ENCODE results near the gene SMAD6.
A peak's percentile ranks its signal among the peaks of the same experiment; 100 is the strongest.

Gene SMAD6

GRCh38 chr15:66777596-66778313 lies 75.7 kb downstream of the SMAD6 start:
- peak; percentile 55 for DNase-seq

DNA sequence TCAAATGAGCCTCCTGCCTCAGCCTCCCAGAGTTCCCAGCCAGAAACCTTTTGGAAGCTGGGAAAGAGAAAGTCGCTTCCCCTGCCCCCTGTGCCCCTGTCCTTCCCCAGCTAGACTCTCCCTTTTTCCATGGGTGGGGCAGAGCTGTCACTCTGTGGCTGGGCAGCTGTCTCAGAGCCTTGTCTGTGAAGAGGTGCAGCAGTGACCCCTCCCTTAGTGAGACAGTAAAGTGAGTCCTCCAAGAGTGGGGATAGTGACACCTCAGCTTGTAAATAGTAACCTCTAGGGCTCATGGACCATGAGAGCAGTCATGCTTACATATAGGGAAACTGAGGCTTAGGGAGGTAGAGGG lies 76.3 kb downstream of the SMAD6 start:
- DNase-seq = no peak

DNA sequence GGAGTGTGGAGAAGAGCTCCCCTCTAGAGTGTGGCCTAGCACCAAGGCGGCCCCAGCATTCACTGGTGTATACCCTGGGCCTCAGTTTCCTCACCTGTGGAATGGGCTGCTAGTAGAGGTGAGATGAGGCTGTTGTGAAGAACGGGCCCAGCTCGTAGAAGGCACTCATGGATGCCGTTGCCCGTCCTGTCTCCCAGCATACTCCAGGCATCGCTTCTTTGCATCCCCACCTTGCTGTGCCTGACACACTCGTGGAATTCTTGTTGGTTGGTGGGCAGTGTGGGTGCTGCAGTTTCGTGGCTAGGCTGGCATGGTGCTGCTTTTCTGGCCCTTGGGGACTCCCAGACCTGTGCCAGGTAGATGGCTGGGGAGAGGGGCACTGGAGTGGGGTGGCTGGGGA lies 76.7 kb downstream of the SMAD6 start:
- no peak for DNase-seq

GRCh38 chr15:66779331-66780009 lies 77.4 kb downstream of the SMAD6 start:
- no peak for DNase-seq

DNA sequence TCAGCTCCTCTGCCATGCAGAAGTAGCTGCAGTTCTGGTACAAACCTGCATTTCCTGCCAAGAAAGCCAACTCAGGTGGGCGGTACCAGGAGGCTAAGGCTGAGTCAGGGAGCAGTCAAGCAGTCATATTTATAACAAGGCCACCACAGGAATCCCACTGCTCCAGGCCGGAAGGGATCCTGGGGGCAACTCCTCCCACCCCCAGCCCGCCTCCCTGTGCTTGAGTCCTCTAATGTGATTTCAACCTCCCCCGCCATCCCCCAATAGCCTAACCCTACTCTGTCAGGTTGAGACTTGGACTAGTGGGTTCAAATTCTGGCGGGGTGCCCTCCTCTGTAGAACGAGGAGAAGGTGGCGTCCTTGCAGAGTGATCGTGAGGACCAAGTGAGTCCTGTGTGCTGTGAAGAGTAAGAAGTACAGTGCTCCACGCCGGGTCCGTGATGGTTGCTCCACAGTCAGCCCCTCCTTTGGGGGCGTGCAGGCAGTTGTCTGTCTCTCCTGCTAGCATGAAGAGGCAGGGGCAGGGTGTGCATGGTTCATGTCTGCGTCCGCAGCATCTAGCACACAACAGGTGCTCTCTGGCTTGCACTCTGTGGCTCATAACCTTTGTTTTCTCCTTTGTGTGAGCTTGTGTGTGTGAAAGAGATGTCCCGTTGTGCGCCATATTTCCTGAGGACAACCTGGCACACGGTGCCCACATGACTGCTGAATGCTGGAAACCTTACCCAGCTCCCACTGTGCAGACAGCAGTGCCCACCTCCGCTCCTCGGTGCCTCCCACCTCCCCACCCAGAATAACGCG lies 78.3 kb downstream of the SMAD6 start:
- DNase-seq = peak; percentile 89

DNA sequence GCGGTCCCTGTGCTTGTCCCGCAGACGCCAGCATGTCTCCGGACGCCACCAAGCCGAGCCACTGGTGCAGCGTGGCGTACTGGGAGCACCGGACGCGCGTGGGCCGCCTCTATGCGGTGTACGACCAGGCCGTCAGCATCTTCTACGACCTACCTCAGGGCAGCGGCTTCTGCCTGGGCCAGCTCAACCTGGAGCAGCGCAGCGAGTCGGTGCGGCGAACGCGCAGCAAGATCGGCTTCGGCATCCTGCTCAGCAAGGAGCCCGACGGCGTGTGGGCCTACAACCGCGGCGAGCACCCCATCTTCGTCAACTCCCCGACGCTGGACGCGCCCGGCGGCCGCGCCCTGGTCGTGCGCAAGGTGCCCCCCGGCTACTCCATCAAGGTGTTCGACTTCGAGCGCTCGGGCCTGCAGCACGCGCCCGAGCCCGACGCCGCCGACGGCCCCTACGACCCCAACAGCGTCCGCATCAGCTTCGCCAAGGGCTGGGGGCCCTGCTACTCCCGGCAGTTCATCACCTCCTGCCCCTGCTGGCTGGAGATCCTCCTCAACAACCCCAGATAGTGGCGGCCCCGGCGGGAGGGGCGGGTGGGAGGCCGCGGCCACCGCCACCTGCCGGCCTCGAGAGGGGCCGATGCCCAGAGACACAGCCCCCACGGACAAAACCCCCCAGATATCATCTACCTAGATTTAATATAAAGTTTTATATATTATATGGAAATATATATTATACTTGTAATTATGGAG lies 79.1 kb downstream of the SMAD6 start:
- no peak for DNase-seq

DNA sequence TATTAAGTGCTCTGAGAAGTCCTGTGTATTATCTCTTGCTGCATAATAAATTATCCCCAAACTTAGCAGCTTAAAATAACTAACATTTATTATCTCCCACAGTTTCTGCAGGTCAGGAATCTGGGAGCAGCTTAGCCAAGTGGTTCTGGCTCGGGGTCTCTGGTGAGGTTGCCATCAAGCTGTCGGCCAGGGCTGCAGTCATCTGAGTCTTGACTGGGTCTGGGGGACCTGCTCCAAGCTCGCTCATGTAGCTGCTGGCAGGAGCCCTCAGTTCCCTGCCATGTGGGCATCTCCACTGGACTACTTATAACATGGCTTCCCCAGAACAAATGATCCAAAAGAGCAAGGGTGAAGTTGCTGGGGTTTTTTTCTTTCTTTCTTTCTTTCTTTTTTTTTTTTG lies 80.7 kb downstream of the SMAD6 start:
- DNase-seq = no peak

DNA sequence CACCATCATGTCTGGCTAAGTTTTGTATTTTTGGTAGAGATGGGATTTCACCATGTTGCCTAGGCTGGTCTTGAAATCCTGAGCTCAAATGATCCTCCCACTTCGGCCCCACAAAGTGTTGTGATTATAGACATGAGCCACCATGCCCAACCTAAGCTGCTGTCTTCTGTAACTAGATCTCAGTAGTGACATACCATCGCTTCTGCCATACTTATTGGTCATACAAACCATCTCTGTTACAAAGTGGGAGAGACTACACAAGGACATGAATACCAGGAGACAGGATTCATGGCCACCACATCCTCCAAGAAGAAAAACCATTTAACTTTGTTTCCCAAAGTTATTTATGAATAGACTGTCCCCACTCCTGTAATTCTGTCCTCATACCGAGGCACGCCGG lies 81.3 kb downstream of the SMAD6 start:
- no peak for DNase-seq

GRCh38 chr15:66783725-66784124 lies 81.7 kb downstream of the SMAD6 start:
- no peak for DNase-seq

DNA sequence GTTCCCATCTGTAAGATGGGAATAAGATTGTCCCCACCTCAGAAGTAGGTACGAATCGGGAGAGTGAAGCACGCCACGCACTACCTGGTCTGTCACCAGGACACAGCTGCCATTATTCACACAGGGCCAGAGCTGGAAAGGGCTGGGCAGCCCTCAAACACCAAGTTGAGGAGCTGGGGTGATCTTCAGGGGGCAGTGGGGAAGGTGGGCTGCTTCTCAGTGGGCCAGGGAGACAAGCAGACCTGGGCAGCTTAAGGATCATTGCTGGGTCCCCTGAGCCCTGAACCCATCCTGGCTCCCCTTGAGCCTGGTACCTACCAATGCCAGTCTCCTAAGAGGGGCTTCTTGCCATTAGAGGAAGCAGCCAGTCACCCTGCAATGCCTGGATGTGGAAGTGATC lies 82.1 kb downstream of the SMAD6 start:
- no peak for DNase-seq

GRCh38 chr15:66785637-66786036 lies 83.6 kb downstream of the SMAD6 start:
- DNase-seq = peak; percentile 93

DNA sequence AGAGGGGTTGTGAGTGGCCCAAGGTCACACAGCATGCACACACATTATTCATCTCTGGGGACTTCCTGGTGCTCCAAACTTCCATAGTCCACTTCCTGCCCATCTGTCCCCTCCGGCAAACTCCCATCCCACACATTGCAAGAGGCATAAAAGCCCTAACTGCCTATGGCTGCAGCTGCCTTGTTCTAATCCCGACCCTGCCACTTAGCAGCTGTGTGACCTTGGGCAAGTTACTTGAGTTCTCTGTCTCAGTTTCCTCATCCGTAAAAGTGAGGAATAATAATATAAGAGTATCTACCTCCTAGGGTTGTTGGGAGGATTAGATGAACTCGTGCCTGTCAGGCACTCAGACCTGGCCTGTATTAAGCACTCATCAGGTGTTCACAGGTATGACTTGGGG lies 84.2 kb downstream of the SMAD6 start:
- no peak for DNase-seq

DNA sequence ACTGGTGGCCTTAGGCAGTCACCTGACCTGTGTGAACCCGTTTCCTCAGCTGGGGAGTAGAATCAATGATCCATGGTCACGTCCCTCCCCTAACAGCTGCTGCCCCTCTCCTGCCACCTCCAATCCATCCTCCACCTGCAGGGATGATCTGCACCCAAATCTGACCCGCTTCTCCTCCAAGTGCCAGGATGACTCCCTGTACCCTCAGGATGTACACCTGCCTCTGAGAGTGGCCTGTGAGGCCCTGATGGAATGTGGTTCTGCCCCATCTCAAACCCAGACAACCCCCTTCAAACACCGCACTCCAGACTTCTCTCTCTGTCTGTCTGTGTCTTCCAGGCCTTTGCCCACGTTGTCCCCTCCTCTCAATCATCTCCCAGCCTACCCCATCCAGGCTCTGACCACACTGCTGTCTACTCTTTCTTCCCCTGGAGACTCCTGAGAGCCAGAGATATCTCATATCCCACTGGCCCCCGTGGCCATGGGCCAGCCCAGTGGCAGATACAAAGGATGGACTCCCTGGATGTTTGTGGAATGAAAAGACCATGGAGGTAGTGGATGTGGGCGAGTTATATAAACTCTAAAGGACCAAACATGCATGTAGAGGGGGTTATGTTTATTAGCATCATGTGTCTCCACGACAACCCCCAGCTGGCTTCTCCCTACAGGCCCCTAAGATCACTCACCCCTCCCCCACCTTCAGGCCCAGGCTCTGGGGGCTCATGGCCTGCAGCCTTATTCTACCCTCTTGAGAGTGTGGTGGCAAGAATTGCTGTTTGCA lies 84.9 kb downstream of the SMAD6 start:
- no peak for DNase-seq

DNA sequence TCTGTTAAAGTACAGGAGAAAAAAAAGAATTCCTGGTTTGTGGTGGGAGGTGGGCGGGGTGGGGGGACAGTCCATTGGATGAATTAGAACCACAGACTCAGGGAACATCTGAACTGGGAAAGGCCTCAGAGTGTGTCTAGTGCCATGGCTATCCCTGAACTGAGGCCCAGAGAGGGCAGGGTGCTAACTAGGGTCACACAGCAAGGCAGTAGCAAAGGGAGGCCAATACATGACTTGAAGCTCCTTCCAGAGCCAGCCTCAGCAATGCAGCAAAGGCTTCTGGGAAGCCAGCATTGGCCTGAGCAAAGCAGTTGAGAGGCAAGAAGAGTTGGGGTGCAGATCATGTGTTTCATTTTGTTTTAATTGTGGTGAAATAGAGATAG lies 85.4 kb downstream of the SMAD6 start:
- no peak for DNase-seq

DNA sequence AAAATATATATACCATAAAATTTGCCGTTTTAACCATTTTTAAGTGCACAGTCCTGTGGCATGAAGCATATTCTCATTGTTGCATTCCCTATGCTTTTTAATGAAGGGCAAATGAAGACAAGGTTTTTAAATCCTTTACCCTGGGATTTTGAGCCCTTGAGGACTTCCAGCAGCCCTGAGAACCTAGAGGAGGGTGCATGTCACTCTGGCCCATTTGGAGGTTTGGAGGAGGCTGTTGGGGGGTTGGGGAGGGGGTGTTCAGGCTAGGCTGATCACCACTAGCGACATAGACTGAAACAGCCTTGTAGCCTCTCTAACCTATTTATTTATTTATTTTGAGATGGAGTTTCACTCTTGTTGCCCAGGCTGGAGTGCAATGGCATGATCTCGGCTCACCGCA lies 86.0 kb downstream of the SMAD6 start:
- no peak for DNase-seq

GRCh38 chr15:66789029-66790025 lies 87.3 kb downstream of the SMAD6 start:
- DNase-seq = peak; percentile 75

- DNase-seq = no peak
Measured at GRCh38 chr15:66795851-66796250, 93.8 kb downstream of the SMAD6 start.

- DNase-seq = no peak
Measured at GRCh38 chr15:66796343-66796742, 94.3 kb downstream of the SMAD6 start.

DNA sequence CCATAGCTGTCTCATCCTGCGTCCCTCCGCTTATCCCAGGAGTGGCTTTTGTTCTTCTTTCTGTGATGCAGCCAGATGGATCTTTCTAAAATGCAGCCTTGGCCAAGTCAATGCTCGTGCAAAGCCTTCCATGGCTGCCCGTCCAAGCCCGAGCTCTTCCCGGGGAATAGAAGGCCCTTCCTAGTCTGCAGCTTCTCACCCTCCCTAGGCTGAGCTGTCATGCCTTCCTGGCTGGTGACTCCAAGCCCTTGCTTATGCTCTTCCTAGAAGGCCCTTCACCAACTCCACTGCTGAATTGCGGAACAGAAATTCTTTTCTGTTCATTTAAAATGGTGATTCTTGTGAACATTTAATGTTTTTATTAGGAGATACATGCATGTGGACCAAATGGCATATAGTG lies 95.9 kb downstream of the SMAD6 start:
- DNase-seq = peak; percentile 47

DNA sequence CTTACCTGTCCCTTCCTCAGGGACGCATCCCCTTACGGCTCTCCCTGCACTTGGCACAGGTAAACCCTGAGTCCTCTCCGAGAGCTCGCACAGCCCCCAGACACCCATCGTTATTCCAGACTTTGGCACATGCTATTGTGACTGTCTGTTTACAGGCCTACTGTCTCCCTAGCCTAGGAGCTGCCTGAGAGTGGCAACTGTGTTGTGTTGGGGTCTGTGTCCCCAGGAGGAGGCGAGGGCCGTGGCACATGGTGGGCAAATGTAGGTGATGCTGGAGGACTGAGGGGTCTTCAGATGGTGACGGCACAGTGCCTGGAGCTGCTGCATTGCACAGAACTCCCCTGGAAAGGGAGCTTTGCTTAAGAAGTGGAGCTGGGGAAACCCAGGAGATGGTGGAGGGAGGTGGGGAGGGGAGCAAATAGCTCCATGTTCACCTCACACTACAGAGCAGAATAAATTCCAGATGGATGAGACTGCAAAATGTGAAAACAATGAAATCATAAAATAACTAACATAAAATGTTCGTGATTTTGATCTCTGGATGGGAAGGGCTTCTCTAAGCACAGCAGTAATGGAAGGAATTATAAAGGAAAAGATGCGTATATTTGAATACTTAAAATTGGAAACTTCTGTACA lies 96.5 kb downstream of the SMAD6 start:
- DNase-seq = peak; percentile 92

Data from fibroblast of skin of back (primary cell).